GM23338 (cell line): Measurements from ENCODE around the gene HDAC8.

Source experiments
- CTCF ChIP-seq, 2 experiments: fragments of 200-600 bp in 1 of 2; sonication (generic) in 1 of 2; conservative IDR thresholded peaks; 2 replicates each; pipeline versions ENCODE4 v1.5.1 to v1.6.1; 2016 to 2017; ENCODE audit warnings: antibody characterized with exemption in 2 of 2, low read depth in 2 of 2, mild to moderate bottlenecking in 2 of 2, moderate library complexity in 1 of 2
- EZH2 ChIP-seq: fragments of 200-600 bp; sonication (generic); IDR thresholded peaks from one replicate; pipeline ENCODE4 v1.8.0; 2017; ENCODE audit warnings: antibody characterized with exemption, mild to moderate bottlenecking, low read depth; ENCODE audit not compliant: unreplicated experiment

- TF ChIP-seq EZH2 (no peak), CTCF (conservative IDR thresholded peaks at IDR 0.05; ENCODE audit: low read depth in 2 of 2) (no peak)
Observed at GRCh38 chrX:72366178-72366577, 206.5 kb downstream of the HDAC8 start.
